ENCODE results near the gene NTN5. TPM values are rescaled to one million over a fixed set of nuclear protein-coding genes. Genes with fewer than 3 reads are reported as not detected.
"Not testable (repeated sequence)": the region's sequence is repeated elsewhere in the genome, so short reads cannot be mapped to it uniquely, and the experiment has no call there.

Gene NTN5, protein sequence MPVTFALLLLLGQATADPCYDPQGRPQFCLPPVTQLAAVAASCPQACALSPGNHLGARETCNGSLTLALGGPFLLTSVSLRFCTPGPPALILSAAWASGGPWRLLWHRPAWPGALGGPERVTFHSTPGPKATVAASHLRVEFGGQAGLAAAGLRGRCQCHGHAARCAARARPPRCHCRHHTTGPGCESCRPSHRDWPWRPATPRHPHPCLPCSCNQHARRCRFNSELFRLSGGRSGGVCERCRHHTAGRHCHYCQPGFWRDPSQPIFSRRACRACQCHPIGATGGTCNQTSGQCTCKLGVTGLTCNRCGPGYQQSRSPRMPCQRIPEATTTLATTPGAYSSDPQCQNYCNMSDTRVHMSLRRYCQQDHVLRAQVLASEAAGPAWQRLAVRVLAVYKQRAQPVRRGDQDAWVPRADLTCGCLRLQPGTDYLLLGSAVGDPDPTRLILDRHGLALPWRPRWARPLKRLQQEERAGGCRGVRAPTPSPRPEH
- 1 to 10 TPM in 6 of 12 donors, under 1 TPM in 4, not detected in 2; 0.56 to 2.2 (median 1.2) TPM for polyA plus RNA-seq (ENCODE audit: insufficient read length in 12 of 12)
- long read RNA-seq, donor 1 = 0 reads
- long read RNA-seq, donor 2, partial matches to known transcripts = 0 of 1 reads
- long read RNA-seq, donor 2, other reads (novel, unspliced or antisense) = 0 of 1 reads
- long read RNA-seq, donor 3 = 0 reads
- long read RNA-seq, donor 4 = 0 reads
- long read RNA-seq, donor 5, partial matches to known transcripts = 0 of 1 reads
- long read RNA-seq, donor 5, other reads (novel, unspliced or antisense) = 0 of 1 reads
- long read RNA-seq, donor 6 = 0 reads
- long read RNA-seq, donor 7 = 0 reads
- long read RNA-seq, donor 8, partial matches to known transcripts = 0 of 1 reads
- long read RNA-seq, donor 8, other reads (novel, unspliced or antisense) = 0 of 1 reads
- long read RNA-seq, donor 9 = 0 reads
- long read RNA-seq, donor 10 = 0 reads
- long read RNA-seq, donor 11, partial matches to known transcripts = 0 of 1 reads
- long read RNA-seq, donor 11, other reads (novel, unspliced or antisense) = 0 of 1 reads

DNA sequence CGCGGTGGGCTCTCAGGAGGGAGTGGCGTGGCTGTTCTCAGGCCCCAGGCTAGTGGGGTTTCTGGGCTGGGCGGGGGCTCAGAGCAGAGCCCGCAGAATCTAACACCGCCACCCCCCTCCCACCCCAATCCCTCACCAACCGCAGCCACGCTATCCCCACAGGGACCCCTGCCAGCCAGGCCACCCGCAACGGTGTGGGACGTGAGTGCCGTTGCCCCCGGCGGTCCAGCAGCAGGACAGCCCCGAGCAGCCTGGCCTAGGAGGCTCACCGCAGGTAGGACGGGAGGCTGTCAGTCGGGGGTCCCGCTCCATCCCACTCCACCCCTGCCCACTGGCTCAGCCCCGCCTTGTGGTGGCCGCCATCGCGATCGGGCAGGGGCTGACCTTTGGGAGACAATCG is at the start of gene NTN5:
TSS of gene NTN5 (minus strand) at position 24 of the 400 bp plus-strand sequence. CDS start 2,031 bp downstream, outside the sequence.
- DNase-seq = no peak

DNA sequence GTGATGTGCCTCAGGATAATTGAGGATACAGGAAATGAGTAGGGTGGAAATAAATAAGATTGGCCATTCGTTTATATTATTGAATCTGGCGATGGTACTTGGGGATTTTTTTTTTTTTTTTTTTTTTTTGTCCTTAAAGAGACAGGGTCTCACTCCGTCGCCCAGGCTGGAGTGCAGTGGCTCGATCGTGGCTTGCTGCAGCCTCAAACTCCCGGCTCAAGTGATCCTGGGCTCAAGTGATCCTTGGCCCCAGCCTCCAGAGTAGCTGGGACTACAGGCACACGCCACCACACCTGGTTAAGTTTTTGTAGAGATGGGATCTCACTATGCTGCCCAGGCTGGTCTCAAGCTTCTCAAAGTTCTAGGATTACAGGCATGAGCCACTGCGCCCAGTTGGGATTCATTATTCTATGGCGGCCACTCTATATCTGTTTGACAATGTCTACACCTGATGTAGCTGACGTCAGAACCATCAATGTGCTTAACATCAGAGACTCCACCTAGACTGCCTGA is 49.4 kb upstream of the NTN5 start:
- DNase-seq = no peak

DNA sequence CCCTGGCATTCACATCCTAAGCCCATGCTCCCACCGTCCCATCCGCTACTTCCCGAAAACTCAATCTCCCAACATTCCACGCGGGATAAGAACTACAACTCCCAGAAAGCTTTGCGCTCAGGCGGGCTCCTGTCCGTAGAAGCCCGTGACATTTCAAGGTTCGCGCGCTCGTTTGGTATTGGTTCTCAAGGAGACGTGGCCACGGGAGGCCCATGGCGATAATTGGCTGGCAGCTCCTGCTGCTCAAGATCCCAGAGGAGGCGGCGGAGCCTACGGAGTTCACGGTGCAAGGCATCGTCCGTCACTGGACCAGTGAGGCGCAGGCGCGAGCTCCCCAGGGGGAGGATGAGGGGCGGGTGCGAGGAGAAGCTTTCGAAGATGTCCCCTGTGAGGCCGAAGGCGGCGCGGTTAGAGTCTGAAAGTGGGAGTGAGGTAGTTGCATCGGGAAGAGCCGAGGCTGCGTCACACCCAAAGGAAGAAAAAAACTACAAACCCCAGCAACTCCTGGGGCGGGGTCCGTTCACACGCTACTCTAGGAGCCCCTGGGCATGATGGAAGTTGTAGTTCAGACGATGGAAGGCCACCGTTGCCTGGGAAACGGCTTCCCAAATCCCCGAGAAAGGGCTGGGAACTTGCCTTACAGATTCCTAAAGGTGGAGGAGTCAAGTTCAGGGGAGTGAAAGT is 47.9 kb upstream of the NTN5 start:
- DNase-seq = peak; percentile 99

DNA sequence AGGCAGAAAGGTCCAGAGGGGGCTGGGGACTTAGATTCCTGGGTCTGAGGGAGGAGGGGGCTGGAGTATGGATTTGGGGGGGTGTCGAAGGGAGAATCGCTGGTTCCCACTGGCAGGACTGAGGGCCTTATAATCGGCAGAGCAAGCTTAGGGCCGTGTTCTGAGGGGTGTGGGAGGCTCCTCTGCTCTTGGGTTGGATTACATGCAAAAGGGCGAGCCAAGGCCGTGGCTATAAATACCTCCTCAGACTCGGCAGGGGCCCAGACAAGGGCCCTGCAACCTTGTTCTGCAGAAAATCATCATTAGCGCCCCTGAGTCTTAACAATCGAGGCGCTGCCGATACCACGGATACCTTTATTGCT is 47.4 kb upstream of the NTN5 start:
- no peak for DNase-seq

DNA sequence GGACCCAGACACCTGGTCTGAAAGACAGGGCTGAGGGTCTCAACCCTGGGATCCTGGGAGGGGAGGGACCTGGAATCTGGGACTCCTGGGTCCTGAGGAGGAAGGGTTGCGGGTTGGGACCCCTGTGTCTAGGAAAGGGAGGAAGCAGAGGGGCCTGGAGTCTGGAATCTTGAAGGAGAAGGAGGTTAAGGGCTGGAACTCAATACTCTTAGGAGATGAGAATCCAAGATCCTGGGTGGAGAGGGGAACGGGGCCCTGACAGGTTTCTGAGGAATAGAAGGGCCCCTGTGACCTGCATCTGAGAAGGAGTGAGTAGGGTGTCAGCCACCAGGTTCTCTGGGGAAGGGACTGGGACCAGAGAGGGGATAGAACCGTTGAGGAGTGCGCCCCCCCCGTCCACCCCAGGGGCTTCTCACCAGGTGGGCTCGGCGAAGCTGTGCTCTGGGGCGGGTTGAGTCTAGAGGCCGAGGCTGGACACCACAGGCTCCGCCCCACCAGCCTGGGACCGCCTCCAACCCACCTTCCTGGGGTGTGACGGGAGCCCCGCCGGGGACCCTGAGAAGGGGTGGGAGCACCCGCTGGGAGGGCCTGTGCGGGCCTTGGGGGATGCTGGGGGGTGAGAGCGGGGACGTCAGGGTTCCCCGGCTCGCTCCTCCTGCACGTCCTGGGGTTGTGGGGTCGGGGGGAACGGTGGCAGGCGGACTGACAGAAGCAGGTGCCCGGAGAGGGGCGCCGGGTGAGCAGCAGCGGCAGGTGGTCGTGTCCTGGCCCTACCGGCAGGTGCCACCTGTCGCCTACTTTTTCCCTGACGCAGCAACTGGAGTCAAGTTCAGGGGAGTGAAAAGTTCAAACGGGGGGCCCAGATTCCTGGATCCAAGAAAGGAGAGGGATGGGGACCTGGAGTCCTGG is 46.7 kb upstream of the NTN5 start, which contains the start of gene MAMSTR:
TSS of gene MAMSTR (minus strand) at position 463 of the 909 bp plus-strand sequence. CDS start 694 bp downstream, outside the sequence.
- no peak for DNase-seq

DNA sequence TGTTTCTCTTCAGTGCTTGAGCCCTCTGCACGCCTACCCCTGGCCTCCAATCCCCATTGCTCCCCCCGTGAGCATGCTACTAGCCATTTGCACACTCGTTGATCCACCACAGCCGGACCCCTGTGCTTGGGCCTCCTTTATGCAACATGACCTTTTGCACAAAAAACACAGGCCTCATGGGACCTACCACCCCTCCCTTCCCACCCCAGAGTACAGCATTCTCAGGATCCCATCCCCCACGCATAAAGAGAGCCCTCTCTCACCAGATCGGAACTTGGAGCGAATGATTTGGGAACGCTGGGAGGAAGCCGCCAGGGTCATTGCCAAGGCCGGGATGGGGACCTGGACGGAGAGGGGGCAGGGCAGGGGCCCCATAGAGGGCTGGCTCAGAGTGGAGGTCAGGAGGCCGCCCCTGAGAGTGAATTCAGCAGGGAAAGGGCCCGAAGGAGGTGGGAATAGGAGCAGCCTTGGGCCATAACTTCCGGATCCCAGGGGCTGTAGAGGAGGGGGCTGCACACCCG is 46.0 kb upstream of the NTN5 start:
- DNase-seq = no peak

DNA sequence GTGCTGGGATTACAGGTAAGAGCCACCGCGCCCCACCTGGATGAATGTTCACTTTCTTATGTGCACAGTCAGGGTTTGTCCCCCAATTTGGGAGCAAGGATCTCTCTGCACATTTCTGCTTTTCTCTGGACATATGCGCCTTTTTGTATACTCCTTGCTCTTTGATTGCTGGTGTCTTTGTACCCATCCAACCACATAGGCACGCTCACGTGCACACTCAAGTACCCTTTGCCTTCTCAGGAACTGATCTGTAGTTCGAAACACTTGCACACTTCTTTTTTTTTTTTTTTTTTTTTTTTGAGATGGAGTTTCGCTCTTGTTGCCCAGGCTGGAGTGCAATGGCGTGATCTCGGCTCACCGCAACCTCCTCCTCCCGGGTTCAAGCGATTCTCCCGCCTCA is 45.3 kb upstream of the NTN5 start:
- not testable (repeated sequence) for DNase-seq

DNA sequence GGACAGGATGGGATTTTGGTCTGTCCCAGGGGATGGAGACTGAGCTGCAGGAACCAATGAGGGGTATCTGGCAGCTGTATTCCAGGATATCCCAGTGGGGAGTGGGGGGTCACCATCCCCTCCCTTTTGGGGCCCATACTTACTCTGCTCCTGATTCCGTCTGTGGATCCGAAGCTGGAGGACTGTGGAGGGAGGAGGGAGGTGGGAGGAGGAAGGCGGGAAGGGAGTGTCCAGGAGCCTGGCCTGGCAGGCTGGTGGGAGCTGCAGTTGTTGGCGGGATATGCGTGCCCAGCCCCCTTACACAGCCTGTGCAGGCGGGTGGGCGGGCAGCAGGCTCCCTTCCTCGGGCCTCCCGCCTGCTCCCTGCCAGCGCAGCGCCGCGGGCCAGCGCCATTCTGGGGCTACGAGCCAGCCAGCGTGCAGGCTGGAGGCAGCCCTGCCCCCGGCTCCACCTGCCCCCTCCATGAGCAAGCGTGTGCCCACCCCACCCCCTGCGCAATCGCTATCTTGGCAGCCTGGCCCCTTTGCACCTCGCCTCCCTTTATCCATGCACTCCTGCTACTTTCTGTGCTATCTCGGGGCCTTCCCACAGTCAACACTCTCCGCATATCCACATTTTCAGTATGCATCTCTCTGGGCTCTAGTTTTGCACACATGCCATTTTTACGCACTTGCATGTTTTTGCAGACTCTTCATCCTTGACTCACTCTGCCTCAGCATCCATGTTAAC is 43.9 kb upstream of the NTN5 start:
- DNase-seq = peak; percentile 83

DNA sequence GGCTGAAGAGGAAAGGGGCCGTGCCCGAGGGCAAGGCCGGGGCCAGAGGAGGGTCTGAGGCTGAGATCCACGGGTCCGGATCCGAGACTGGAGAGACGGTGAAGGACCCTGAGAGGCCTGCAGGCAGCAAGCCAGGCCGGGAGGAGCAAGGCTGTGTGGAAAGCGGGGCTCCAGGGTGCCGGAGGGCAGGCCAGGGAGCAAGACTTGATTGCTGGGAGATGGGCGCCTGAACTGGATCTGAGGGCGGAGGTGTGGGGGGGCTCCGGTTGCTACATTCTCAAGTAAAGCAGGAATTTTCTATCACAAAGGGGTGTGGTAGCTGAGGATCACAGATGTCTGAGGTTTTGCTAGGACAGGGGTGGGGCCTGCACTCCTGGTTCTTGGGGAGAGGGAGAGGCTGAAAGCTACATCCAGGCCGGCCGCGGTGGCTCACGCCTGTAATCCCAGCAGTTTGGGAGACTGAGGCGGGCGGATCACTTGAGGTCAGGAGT is 42.9 kb upstream of the NTN5 start:
- no peak for DNase-seq

DNA sequence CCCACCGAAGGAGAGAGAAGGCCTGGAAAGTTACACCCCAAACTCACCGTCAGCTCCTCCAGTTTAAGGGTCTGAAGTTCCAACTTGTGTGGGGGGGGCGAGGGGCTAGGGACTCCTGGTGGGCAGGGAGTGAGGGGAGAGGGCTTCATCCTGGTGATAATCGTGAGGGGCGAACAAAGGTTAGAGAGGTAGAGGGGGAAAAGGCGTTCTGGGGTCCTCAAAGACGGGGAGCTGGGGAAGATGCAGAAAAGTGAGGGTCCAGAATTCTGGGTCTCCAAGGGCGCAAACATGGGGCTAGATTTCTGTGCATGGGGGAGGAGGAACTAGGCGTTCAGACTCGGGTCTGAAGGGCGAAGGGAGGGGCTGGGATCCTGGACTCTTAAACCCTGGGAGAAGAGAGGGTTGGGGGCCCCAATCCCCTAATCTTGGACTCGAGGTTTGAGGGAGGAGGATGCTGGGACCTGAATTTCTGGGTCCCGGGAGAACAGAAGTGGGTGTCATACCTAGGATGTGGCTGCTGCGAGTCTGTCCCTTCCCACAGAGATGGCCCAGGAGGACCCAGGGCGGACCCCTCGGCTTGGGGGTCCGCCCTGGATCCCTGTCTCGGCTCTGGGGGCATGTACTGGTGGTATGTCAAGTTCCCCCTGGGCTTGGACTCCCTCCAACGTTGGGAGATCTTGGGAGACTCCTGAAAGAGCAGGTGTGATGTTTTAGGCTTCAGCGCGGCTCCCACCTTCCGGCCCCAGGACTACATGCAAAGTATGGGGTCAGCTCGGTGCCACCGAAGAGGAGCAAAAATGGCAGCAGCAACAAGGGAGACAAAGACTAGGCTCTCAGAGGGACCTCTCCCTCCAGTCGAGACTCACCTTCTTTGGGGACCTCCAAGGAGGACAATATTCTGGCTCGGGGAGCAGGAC is 42.2 kb upstream of the NTN5 start:
- no peak for DNase-seq

DNA sequence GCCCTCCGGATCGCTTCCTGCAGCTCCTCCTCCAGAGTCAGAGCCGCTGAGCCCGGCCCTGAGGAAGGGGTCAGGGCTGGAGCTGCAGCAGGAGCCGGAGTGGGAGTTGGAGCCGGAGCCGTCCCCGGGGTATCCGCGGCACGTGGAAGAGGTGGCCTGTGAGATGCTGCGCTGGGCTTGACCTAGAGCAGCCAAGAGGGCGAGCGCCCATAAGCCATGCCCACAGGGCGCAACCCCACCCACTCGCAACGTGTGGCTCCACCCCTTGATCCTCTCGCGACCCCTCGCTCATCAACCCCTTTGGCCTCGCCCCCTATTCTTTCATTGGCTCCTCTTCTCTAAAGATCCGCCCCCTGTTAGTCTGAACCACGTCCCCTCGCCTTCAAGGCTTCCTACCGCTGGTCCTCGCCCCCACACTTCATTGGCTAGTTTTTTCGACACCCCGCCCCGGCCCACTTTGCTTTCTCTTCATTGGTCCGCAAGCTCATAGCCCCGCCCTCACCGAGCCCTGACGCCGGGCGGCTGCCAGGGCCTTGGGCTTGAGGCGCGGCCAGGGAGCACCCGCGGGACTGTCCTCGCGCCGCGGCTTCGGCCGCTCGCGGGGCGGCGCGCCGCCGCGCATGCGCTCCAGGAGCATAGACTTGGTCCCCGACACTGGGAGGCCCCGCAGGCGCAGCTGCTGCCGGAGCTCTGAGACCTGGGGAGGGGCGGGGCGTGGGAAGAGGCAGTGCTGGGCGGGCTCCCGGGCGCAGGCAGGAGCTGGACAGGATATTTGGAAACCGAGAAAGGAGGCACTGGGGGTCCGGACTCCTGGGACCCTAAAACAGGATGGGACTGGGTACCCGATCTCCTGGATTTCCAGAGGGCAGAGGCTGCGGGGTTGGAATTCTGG is 41.3 kb upstream of the NTN5 start:
- peak; percentile 99 for DNase-seq

DNA sequence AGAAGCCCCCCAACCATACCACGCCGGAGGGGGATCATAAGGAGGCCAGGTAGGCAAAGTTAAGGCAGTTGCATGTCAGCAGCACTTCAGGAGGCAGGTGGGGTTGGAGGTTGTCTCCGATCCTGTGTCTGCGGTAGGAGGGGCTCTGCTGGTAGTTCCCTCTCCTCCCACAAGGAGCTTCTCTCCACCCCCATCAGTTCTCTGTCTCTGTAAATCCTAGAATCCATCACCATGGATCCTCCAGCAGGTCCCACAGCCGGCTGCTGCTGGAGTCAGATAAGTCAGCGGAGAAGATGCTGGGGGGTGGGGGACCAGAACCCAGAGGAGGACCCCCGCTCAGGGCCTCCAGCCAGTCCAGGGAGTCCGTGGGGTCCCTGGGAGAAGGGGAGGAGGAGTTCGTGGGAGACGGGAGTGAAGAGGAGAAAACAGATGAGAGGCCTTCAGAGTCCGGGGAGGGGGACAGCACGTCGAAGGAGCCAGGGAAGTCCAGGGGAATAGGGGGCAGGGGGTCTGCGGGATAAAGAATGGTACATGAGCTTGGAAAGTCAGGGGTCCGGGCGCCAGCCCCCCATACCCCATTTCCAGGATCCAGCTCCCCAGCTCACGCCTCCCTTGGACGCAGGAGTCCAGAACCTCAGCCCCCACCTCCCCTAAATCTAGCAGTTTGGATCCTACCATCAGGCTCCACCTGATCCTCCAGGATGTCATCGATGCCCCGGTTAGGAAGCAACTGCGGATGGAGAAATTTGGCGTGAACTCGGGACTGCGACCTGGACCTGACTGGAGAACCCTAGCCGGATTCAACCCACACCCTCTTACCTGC is 40.4 kb upstream of the NTN5 start:
- no peak for DNase-seq

DNA sequence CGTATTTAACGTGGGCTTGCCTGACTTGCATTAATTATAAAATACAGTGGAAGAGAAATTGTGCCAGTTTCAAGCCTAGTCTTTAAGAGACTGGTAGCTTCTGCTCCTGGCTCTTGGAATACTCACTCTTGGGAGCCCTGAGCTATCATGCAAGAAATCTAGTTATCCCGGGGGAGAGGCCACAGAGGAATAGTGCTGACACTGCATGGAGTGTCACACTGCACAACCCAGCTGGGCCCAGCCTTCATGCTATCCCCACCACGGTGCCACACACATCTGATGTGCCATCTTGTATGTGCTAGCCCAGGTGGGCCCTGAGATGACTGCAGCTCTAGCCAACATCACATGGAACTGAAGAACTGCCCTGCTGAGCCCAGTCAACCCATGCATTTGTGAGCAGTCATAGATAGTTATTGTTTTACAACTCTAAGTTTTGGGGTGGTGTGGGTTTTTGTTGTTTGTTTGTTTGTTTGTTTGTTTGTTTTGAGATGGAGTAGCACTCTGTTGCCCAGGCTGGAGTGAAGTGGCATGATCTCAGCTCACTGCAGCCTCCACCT is 38.4 kb upstream of the NTN5 start:
- DNase-seq = no peak

DNA sequence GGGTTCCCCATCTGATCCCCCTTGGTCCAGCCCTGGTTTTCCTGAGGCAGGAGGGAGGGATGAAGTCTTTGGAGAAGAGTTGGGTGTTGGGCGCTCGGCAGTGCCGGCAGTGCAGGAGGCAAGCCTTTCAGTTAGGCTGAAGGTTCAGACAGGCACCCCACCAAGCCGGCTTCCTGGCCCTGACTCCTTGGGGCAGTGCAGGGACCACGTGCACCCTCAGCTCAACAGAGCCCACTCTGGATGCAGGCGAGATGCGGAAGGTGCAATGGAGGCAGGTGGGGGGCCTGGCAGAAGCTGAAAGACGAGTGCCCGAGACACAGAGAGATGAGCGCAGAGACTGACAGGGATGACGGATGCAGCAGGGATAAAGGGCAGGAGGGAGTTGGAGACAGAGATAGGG is 35.7 kb upstream of the NTN5 start:
- no peak for DNase-seq

DNA sequence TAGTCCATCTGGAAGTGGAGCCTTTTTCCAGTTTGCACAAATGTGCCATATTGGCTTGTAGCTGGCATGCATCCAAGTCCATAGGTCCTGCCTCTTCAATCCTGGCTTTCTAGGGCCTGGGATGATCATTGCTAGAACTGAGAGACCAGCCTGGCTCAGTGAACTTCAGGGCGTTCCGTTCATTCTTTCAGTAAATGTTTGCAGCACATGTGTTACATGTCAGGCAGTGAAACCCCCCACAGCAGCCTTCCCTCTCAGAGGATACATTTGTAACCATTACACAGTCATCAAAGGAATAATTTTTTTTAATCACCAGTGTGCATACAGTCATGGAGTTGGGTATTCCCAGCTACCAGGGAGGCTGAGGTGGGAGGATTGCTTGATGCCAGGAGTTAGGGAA is 32.6 kb upstream of the NTN5 start:
- DNase-seq = no peak

DNA sequence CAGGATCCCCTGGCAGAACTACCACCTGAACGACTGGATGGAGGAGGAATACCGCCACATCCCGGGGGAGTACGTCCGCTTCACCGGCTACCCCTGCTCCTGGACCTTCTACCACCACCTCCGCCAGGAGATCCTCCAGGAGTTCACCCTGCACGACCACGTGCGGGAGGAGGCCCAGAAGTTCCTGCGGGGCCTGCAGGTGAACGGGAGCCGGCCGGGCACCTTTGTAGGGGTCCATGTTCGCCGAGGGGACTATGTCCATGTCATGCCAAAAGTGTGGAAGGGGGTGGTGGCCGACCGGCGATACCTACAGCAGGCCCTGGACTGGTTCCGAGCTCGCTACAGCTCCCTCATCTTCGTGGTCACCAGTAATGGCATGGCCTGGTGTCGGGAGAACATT is 30.5 kb upstream of the NTN5 start:
- no peak for DNase-seq
